Ishikawa (cell line): ENCODE measurements around the gene PRRT1B.

ENCODE experiments used
- CEBPB ChIP-seq: IDR thresholded peaks from 2 replicates; pipeline ENCODE4 v1.6.1; 2012
- EP300 ChIP-seq: IDR thresholded peaks from 2 replicates; pipeline ENCODE4 v1.6.1; 2012; ENCODE audit warnings: borderline replicate concordance
- NFIC ChIP-seq: IDR thresholded peaks from 2 replicates; pipeline ENCODE4 v1.6.1; 2012
- RAD21 ChIP-seq: IDR thresholded peaks from 2 replicates; pipeline ENCODE4 v1.6.1; 2012; ENCODE audit warnings: low read depth
- TAF1 ChIP-seq: IDR thresholded peaks from 2 replicates; pipeline ENCODE4 v1.6.1; 2012; ENCODE audit warnings: low read depth, mild to moderate bottlenecking
- TEAD4 ChIP-seq: IDR thresholded peaks from 2 replicates; pipeline ENCODE4 v1.6.1; 2012
- YY1 ChIP-seq: IDR thresholded peaks from 2 replicates; pipeline ENCODE4 v1.6.1; 2012; ENCODE audit warnings: low read depth
- TF ChIP-seq, protein P1 (sequence below): IDR thresholded peaks from 2 replicates; pipeline ENCODE4 v1.6.1; 2012; ENCODE audit warnings: low read depth, mild to moderate bottlenecking

DNA sequence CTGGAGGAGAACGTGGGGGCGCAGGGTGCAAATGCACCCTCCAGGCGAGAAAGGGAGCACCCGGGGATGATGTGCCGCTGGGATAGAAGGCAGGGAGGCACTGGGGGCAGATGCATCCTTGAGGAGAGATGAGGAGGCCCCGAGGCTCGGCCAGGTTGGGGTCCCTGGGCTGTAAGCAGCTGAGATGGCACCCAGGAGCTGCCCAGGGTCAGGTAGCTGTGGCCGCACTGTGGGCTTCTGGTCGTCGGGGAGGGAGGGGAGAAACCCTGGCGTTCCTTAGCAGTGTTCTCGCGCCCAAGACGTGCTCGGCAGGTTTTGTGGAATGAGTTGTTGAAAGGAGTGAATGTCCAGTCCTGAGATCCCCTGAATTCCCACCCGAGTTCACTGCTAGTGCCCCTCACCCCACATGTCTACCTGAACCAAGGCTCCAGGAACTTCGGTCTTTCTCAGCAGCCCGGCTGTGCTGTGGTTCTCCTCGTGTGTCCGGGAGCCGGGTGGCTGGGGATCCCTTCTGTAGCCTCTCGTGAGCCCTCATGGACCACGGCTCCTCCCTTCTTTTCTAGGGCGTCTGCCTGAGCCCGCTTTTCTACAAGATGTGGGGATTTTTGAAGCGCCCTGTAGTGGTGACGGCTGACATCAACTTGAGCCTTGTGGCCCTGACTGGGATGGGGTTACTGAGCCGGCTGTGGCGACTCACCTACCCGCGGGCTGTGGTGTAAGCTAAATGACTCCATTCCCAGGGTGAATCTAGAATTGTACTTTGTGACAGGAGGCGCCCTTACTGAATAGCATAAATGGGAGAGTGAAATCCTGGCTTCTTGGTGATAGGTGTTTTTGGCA is 41.5 kb upstream of the PRRT1B start:
- TF ChIP-seq, protein P1, sequence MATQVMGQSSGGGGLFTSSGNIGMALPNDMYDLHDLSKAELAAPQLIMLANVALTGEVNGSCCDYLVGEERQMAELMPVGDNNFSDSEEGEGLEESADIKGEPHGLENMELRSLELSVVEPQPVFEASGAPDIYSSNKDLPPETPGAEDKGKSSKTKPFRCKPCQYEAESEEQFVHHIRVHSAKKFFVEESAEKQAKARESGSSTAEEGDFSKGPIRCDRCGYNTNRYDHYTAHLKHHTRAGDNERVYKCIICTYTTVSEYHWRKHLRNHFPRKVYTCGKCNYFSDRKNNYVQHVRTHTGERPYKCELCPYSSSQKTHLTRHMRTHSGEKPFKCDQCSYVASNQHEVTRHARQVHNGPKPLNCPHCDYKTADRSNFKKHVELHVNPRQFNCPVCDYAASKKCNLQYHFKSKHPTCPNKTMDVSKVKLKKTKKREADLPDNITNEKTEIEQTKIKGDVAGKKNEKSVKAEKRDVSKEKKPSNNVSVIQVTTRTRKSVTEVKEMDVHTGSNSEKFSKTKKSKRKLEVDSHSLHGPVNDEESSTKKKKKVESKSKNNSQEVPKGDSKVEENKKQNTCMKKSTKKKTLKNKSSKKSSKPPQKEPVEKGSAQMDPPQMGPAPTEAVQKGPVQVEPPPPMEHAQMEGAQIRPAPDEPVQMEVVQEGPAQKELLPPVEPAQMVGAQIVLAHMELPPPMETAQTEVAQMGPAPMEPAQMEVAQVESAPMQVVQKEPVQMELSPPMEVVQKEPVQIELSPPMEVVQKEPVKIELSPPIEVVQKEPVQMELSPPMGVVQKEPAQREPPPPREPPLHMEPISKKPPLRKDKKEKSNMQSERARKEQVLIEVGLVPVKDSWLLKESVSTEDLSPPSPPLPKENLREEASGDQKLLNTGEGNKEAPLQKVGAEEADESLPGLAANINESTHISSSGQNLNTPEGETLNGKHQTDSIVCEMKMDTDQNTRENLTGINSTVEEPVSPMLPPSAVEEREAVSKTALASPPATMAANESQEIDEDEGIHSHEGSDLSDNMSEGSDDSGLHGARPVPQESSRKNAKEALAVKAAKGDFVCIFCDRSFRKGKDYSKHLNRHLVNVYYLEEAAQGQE: no peak
- TF ChIP-seq NFIC (no peak), TAF1 (no peak), YY1 (no peak), TEAD4 (no peak), CEBPB (no peak), EP300 (no peak), RAD21 (no peak)
